ENCODE results near the gene NCLN. TPM values are rescaled to one million over a fixed set of nuclear protein-coding genes. Genes with fewer than 3 reads are reported as not detected.
"Not testable (repeated sequence)": the region's sequence is repeated elsewhere in the genome, so short reads cannot be mapped to it uniquely, and the experiment has no call there.

NCLN gene
- total RNA-seq, 1 donor from 2014 or later: 12.2 TPM

- no peaks in the 10 kb centered on the region for H4K20me1 ChIP-seq (ENCODE audit: low read depth)
- H3K4me3 ChIP-seq: no peak overlapping the region
- no peaks in the 10 kb centered on the region for H3K27me3 ChIP-seq
- H3K79me2 ChIP-seq (ENCODE audit: low read depth): no peaks in the 10 kb centered on the region
- H3K9me3 ChIP-seq (ENCODE audit: low read depth): no peaks in the 10 kb centered on the region
- no peaks in the 10 kb centered on the region for H3K9me3 Mint-ChIP-seq
- no peaks in the 10 kb centered on the region for H3K27me3 Mint-ChIP-seq (ENCODE audit: insufficient read depth, low read depth)
- no peak overlapping the region for H3K27ac Mint-ChIP-seq
- no peaks in the 10 kb centered on the region for H3K4me1 Mint-ChIP-seq
- DNase-seq (ENCODE audit: low spot score): no peak
- no peak overlapping the region for H2AFZ ChIP-seq (replicated peaks)
- H3K4me1 ChIP-seq: no peaks in the 10 kb centered on the region
- H3K9ac ChIP-seq: no peak overlapping the region
- no peak overlapping the region for H3K4me3 Mint-ChIP-seq
- H3F3A ChIP-seq (ENCODE audit: low read depth): no peaks in the 10 kb centered on the region
- H3K4me2 ChIP-seq: no peak overlapping the region
- TF ChIP-seq EZH2 (IDR thresholded peaks at IDR 0.05) (no peak), EZH2phosphoT487 (IDR thresholded peaks at IDR 0.05) (no peak), CTCF (IDR thresholded peaks at IDR 0.05) (no peak)
- no peak overlapping the region for H3K27ac ChIP-seq
- no peaks in the 10 kb centered on the region for H3K36me3 Mint-ChIP-seq
- H3K36me3 ChIP-seq: no peaks in the 10 kb centered on the region
These were observed 16.6 kb downstream of the NCLN start for GRCh38 chr19:3202346-3202745.

- not testable (repeated sequence) for H3K4me2 ChIP-seq; H3K36me3 ChIP-seq; H3K9me3 Mint-ChIP-seq; H3K4me1 Mint-ChIP-seq; H3F3A ChIP-seq (ENCODE audit: low read depth); H3K9me3 ChIP-seq (ENCODE audit: low read depth); H3K27ac ChIP-seq; DNase-seq (ENCODE audit: low spot score); H3K27me3 Mint-ChIP-seq (ENCODE audit: insufficient read depth, low read depth); H3K9ac ChIP-seq; H3K4me3 ChIP-seq; H4K20me1 ChIP-seq (ENCODE audit: low read depth); H3K79me2 ChIP-seq (ENCODE audit: low read depth); H2AFZ ChIP-seq (replicated peaks); H3K4me1 ChIP-seq; H3K27me3 ChIP-seq; H3K36me3 Mint-ChIP-seq; H3K4me3 Mint-ChIP-seq
- peak overlapping the region; percentile 42 for H3K27ac Mint-ChIP-seq
These were observed 17.2 kb downstream of the NCLN start for GRCh38 chr19:3202895-3203294.

GRCh38 chr19:3203805-3204645, 18.3 kb downstream of the NCLN start:
- no peak overlapping the region for H2AFZ ChIP-seq (replicated peaks)
- H3F3A ChIP-seq (ENCODE audit: low read depth): no peaks in the 10 kb centered on the region
- peaks cover 2% of the 10 kb centered on the region for H4K20me1 ChIP-seq (ENCODE audit: low read depth)
- H3K27me3 Mint-ChIP-seq (ENCODE audit: insufficient read depth, low read depth): peaks cover 2% of the 10 kb centered on the region
- H3K27ac Mint-ChIP-seq: no peak overlapping the region
- no peak overlapping the region for H3K4me2 ChIP-seq
- H3K9ac ChIP-seq: no peak overlapping the region
- no peaks in the 10 kb centered on the region for H3K9me3 ChIP-seq (ENCODE audit: low read depth)
- DNase-seq (ENCODE audit: low spot score): no peak
- H3K27me3 ChIP-seq: no peaks in the 10 kb centered on the region
- TF ChIP-seq EZH2 (IDR thresholded peaks at IDR 0.05): no peak
- TF ChIP-seq EZH2phosphoT487 (IDR thresholded peaks at IDR 0.05): no peak
- TF ChIP-seq CTCF (IDR thresholded peaks at IDR 0.05): no peak
- no peaks in the 10 kb centered on the region for H3K9me3 Mint-ChIP-seq
- no peaks in the 10 kb centered on the region for H3K79me2 ChIP-seq (ENCODE audit: low read depth)
- H3K4me3 ChIP-seq: no peak overlapping the region
- H3K4me3 Mint-ChIP-seq: no peak overlapping the region
- H3K4me1 Mint-ChIP-seq: no peaks in the 10 kb centered on the region
- H3K36me3 Mint-ChIP-seq: no peaks in the 10 kb centered on the region
- H3K4me1 ChIP-seq: no peaks in the 10 kb centered on the region
- H3K36me3 ChIP-seq: no peaks in the 10 kb centered on the region
- no peak overlapping the region for H3K27ac ChIP-seq

- H3K9ac ChIP-seq: no peak overlapping the region
- no peak overlapping the region for H3K4me3 ChIP-seq
- DNase-seq (ENCODE audit: low spot score): no peak
- H3K4me2 ChIP-seq: no peak overlapping the region
- Mint-ChIP-seq H3K9me3 (no peaks in the 10 kb centered on the region), H3K4me1 (no peaks in the 10 kb centered on the region), H3K27ac (no peak overlapping the region), H3K36me3 (peaks cover 4% of the 10 kb centered on the region), H3K4me3 (no peak overlapping the region), H3K27me3 (ENCODE audit: insufficient read depth, low read depth) (peaks cover 2% of the 10 kb centered on the region)
- no peaks in the 10 kb centered on the region for H3K9me3 ChIP-seq (ENCODE audit: low read depth)
- H3K36me3 ChIP-seq: no peaks in the 10 kb centered on the region
- H3K79me2 ChIP-seq (ENCODE audit: low read depth): no peaks in the 10 kb centered on the region
- H3K4me1 ChIP-seq: no peaks in the 10 kb centered on the region
- no peak for TF ChIP-seq EZH2 (IDR thresholded peaks at IDR 0.05)
- TF ChIP-seq EZH2phosphoT487 (IDR thresholded peaks at IDR 0.05): no peak
- no peak for TF ChIP-seq CTCF (IDR thresholded peaks at IDR 0.05)
- H3F3A ChIP-seq (ENCODE audit: low read depth): no peaks in the 10 kb centered on the region
- no peaks in the 10 kb centered on the region for H3K27me3 ChIP-seq
- no peak overlapping the region for H3K27ac ChIP-seq
- no peak overlapping the region for H2AFZ ChIP-seq (replicated peaks)
- H4K20me1 ChIP-seq (ENCODE audit: low read depth): peaks cover 5% of the 10 kb centered on the region
These were observed 19.0 kb downstream of the NCLN start for GRCh38 chr19:3204646-3205275.

All from neural progenitor cell (in vitro differentiated cells).